A549 (cell line): Measurements from ENCODE around the gene TMEM63C.

ENCODE experiments used
- EP300 ChIP-seq, 2 experiments: fragments of >200 bp; sonication (Bioruptor Twin); formaldehyde crosslinking; IDR thresholded peaks; 2 replicates in 1 of 2; 3 replicates in 1 of 2; pipeline ENCODE4 v1.6.1; 2016 to 2017
- KDM1A ChIP-seq: fragments of 200-600 bp; sonication (generic); IDR thresholded peaks from 2 replicates; pipeline ENCODE4 v1.6.1; 2016; ENCODE audit warnings: low read depth, mild to moderate bottlenecking

- TF ChIP-seq EP300 (IDR thresholded peaks at IDR 0.05): no peak
- TF ChIP-seq KDM1A: no peak
Observed at GRCh38 chr14:77219591-77219990, 38.0 kb downstream of the TMEM63C start.
